Psoas muscle (tissue), 8 donors: Measurements from ENCODE around the gene IQCN. TPM values are rescaled to one million over a fixed set of nuclear protein-coding genes. Genes with fewer than 3 reads are reported as not detected.

Source experiments
- ATAC-seq, 4 donors: fragments of 200-7000 bp; cut with Tn5 transposase; one replicate each; pipeline ENCODE4 v1.9.1; 2020; ENCODE audit warnings: moderate library complexity in 3 of 4, mild to moderate bottlenecking in 2 of 4
- DNase-seq, 2 donors: peaks; one replicate each; pipeline ENCODE4 v3.0.0-alpha.2; 2020
- H3K27ac ChIP-seq: fragments of 200-600 bp; one replicate; pipeline ENCODE4 v1.8.0; 2022
- H3K27me3 ChIP-seq, 3 donors: fragments of 200-600 bp in 1 of 3; one replicate each; pipeline versions ENCODE4 v1.6.1 to v1.8.0; 2013 to 2022; ENCODE audit warnings: low read length in 2 of 3, mild to moderate bottlenecking in 2 of 3, moderate library complexity in 1 of 3; ENCODE audit not compliant: insufficient read depth in 3 of 3
- H3K36me3 ChIP-seq, 2 donors: fragments of 200-600 bp in 1 of 2; one replicate each; pipeline versions ENCODE4 v1.6.1 to v1.8.0; 2013 to 2022; ENCODE audit warnings: low read depth in 1 of 2, mild to moderate bottlenecking in 1 of 2, moderate library complexity in 1 of 2; ENCODE audit not compliant: insufficient read depth in 1 of 2
- H3K4me1 ChIP-seq: fragments of 200-600 bp; one replicate; pipeline ENCODE4 v1.8.0; 2022
- H3K4me3 ChIP-seq: fragments of 200-600 bp; one replicate; pipeline ENCODE4 v1.8.0; 2022; ENCODE audit warnings: mild to moderate bottlenecking
- H3K9me3 ChIP-seq: fragments of 200-600 bp; one replicate; pipeline ENCODE4 v1.8.0; 2022
- WGBS, 3 donors: extraction: QIAGEN DNeasy Blood & Tissue Kit; methylation state at CpG; one replicate each; pipeline versions ENCODE4 v1.1.6 to v1.1.7; 2013; 5-methylcytosine and 5-hydroxymethylcytosine counted together
- intact Hi-C, 2 donors: fragments of 100-400 bp; cut with DNase I; formaldehyde crosslinking; loops; one replicate each; pipeline versions ENCODE4 v1.11.0 to v1.14.2; 2022
- polyA plus RNA-seq, 3 donors: library from polyadenylated mRNA; stranded (reverse); fragments of 200-250 nt; gene quantifications; one replicate each; pipeline ENCODE4 v1.2.3, GENCODE V29; 2013
- total RNA-seq, 4 donors: library from RNA; stranded (reverse); fragmentation: NEBNext Ultra II Directional in 2 of 4; extraction: Animal tissue kit (Norgen Biotek cat#: 25700) in 2 of 4; gene quantifications; one replicate each; pipeline versions ENCODE4 v1.2.1 to v1.2.4, GENCODE V29; 2021 to 2023
- TF ChIP-seq, protein P1 (sequence below): fragments of 200-600 bp; IDR thresholded peaks from one replicate; pipeline ENCODE4 v1.8.0; 2022; ENCODE audit warnings: antibody characterized with exemption
- donor health status: healthy with polysubstance abuse.
- donor health status: DM: no; HTN: no; CAD: no; lungs with moderate emphysema.
- donor health status: Bipolar disorder and iron deficiency.
- donor health status: healthy.
- donor health status: DM: yes; HTN: yes; CAD: no.
- donor health status: DM: no; HTN: no; CAD: no.
- donor health status: DM: no; HTN: no; CAD: no.
- donor health status: DM: yes; HTN: yes; CAD: no.

IQCN gene
- total and polyA plus RNA-seq, 7 donors = 0.12 to 1.5 (median 0.39) TPM

DNA sequence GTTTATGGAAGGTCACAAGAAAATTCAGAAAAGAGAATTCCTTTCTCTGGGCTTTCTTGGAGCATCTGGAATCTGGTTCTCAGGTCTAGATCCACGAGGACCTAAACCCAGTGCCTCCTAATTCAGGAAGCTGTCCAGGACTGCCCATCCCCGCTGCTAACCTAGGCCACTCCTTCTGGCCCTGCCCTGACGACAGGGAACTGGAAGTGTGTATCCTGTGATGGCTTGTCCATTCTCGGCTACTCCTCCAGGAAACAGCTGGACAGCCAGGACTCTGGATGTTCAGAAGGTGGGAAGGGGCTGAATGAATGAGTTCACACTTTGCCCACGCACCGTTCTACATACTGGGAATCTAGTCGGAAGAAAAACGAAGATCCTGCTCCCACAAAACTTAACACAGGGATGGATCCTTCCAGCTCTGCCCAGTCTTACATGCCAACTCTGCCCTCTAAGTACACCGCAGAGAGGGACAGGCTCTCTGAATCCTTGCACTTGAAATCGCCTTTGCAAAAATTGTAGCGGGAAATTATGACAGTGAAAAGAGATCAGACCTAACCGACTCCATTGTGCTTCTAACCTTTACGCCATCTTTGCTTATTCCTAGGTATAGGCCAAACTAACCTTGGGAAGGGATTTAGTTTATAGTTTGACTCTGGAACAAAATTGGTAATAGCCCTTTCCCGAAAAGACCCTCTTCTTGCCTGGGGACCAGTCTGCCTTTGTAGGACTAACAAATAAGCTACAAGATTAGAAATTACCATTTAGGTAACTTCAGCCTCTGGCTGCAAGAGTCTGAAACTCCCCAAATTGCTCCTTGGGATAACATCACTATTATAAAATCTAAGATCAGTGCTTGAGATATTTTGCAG lies 46.8 kb upstream of the IQCN start:
- intact Hi-C loops = loop anchor here in 1 of 2 donors (2.0 kb wide), 1 partner anchor 14 kb away; no protein-coding TSS in a partner anchor
- DNase-seq = no peak
- TF ChIP-seq, protein P1, sequence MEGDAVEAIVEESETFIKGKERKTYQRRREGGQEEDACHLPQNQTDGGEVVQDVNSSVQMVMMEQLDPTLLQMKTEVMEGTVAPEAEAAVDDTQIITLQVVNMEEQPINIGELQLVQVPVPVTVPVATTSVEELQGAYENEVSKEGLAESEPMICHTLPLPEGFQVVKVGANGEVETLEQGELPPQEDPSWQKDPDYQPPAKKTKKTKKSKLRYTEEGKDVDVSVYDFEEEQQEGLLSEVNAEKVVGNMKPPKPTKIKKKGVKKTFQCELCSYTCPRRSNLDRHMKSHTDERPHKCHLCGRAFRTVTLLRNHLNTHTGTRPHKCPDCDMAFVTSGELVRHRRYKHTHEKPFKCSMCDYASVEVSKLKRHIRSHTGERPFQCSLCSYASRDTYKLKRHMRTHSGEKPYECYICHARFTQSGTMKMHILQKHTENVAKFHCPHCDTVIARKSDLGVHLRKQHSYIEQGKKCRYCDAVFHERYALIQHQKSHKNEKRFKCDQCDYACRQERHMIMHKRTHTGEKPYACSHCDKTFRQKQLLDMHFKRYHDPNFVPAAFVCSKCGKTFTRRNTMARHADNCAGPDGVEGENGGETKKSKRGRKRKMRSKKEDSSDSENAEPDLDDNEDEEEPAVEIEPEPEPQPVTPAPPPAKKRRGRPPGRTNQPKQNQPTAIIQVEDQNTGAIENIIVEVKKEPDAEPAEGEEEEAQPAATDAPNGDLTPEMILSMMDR = no peak
- no peak for ATAC-seq
- Histone ChIP-seq H3K9me3 (no peaks in the 10 kb centered on the region), H3K36me3 (no peaks in the 10 kb centered on the region), H3K4me1 (peaks cover 38% of the 10 kb centered on the region), H3K4me3 (no peak overlapping the region), H3K27ac (peak overlapping the region; percentile 89), H3K27me3 (no peaks in the 10 kb centered on the region)
- WGBS, 3 donors = 70 to 75% (median 73%) methylated on average over 13 to 14 of the region's 14 CpGs

DNA sequence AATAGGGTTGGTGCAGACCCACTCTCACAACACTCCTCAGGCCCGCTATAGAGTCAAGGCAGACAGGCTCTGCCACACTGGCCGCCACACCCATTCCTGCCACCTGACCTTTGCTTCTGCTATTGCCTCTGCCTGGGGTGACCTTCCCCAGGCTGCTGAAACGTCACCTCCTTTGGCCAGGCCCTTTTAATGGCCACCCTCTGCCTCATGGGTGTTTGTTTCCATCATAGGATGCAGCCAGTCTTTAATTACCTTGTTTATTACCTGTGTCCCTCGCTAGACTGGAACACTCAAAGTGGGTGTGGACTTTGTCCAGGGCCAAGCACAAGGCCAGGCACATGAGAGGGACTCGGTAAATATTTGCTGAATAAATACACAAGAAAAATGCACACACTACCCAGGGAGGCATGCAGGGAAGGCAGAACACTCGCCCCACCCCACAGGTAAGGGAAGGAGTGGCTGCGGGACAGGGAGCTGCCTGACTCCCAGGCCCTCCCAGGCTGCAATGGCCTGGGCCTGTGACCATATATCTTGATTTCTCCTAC lies 45.4 kb upstream of the IQCN start:
- WGBS, 3 donors = 78 to 85% (median 84%) methylated on average over 7 of the region's 7 CpGs
- Histone ChIP-seq H3K4me1 (peaks cover 38% of the 10 kb centered on the region), H3K9me3 (no peaks in the 10 kb centered on the region), H3K4me3 (no peak overlapping the region), H3K27ac (no peak overlapping the region), H3K27me3 (no peaks in the 10 kb centered on the region), H3K36me3 (peaks cover 0 to 9% of the 10 kb centered on the region in 2 donors)
- TF ChIP-seq, protein P1 = no peak
- no peak for DNase-seq
- ATAC-seq = no peak
- intact Hi-C loops = loop anchor here in 1 of 2 donors (2.0 kb wide), 1 partner anchor 13 kb away; no protein-coding TSS in a partner anchor

DNA sequence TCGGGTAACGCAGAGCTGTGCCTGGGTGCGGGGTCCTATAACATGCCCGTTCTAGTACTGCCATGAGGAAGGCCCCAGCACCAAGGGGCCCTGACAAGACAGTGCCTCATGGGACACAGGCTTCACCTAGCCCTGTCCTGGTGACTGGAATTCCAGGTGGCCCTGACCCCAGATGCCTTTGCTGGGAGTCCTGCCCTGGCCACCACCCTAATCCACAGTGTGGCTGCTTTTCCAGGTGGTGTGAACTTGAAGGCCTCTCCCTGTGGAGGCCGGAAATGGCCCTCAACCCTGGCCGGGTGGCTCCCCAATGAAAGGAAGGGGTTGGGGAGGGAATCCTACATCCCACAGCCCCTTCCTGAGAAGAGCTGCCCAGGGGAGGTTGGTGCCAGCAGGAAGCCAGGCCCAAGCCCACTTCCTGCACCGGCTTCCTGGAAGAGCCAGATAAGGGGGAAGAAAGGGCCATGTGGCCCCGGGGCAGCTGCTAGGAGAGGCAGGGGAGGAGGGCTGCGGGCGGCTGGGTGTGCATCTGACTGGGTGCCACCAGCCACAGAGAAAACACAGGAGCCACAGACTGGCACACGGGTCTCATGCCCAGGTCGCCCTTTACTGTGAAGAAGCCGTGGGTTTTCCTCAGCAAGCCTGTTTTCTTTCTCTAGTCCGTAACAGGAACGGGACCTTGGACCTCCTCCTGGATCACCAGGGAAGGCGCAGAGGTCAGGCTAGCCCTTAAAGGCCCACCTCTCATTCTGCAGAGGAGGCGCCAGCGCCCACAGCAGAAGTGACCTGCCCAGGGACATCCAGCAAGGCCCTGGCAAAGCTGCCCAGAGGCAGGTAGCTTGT lies 43.9 kb upstream of the IQCN start:
- DNase-seq (no peak), ATAC-seq (no peak)
- TF ChIP-seq, protein P1 = no peak
- no peaks in the 10 kb centered on the region for H3K27me3 ChIP-seq
- H3K27ac ChIP-seq = peak overlapping the region; percentile 46
- WGBS, 3 donors = 66 to 77% (median 71%) methylated on average over 12 to 18 of the region's 18 CpGs
- intact Hi-C loops = no loop called here
- H3K9me3 ChIP-seq = no peaks in the 10 kb centered on the region
- no peak overlapping the region for H3K4me3 ChIP-seq
- peaks cover 0 to 23% of the 10 kb centered on the region in 2 donors for H3K36me3 ChIP-seq
- H3K4me1 ChIP-seq = peaks cover 26% of the 10 kb centered on the region

DNA sequence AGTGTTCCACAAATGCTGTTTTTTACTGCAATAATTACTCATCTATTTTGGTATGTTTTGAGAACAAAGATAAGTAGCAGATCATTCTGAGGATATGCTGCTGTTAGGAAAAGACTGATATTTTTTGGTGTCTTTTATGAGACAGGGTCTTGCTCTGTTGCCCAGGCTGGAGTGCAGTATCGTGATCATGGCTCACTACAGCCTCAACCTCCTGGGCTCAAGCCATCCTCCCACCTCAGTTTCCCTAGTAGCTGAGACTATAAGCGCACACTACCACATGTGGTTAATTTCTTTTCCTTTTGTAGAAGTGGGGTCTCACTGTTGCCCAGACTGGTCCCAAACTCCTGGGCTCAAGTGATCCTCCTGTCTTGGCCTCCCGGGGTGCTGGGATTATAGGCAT lies 39.1 kb upstream of the IQCN start:
- Histone ChIP-seq H3K4me1 (peaks cover 4% of the 10 kb centered on the region), H3K9me3 (no peaks in the 10 kb centered on the region), H3K4me3 (no peak overlapping the region), H3K27ac (no peak overlapping the region), H3K27me3 (no peaks in the 10 kb centered on the region), H3K36me3 (peaks cover 0 to 63% of the 10 kb centered on the region in 2 donors)
- whole genome bisulfite sequencing, 3 donors = 92 to 97% (median 96%) methylated on average over 3 of the region's 3 CpGs
- intact Hi-C loops = no loop called here
- ATAC-seq = no peak
- TF ChIP-seq, protein P1 = no peak
- no peak for DNase-seq
